Mucosa of gallbladder (tissue), 1 donor: Measurements from ENCODE around the gene NUCKS1. TPM values are rescaled to one million over a fixed set of nuclear protein-coding genes. Genes with fewer than 3 reads are reported as not detected.
A peak's percentile ranks its signal among the peaks of the same experiment; 100 is the strongest.

Experiments used
- DNase-seq: peaks from one replicate; pipeline ENCODE4 v3.0.0-alpha.2; 2020; ENCODE audit warnings: low spot score
- total RNA-seq: library from RNA; stranded (reverse); gene quantifications from one replicate; pipeline ENCODE4 v1.2.1, GENCODE V29; 2021
- donor health status: DM: no; HTN: no; CAD: no.

Gene NUCKS1
- total RNA-seq, 1 donor from 2014 or later: 133 TPM

GRCh38 chr1:205770618-205771017 is 20.6 kb upstream of the NUCKS1 start:
- no peak for DNase-seq

DNA sequence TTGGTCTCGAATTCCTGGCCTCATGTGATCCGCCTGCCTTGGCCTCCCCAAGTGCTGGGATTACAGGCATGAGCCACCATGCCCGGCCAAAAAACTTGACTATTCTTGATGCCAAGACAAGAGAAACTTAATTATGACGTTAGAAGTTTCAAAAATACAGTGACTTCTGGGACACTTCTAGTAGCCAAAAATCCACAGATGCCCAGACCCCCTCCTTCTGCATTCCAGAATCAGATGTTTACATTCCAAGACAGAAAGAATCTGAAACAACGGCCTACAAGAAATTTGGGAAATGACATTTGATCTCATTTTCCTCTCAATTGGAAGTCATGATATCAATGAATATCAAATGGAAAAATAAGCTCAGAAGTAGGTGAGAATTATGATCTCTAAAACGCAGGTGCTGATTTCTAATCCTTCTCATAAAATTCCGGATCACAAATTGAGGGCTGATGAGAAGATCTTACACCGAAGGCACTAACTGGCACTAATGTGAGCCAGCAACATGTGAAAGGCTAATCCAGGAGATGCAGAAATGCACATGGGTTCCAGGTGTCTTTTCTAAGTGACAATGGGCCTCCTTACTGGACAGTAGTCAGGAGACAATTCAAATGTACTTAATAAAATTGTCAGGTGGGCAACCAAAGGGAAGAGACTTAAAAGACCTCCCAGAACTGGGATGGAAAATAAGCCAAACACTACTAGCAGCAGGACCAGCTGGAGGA is 19.8 kb upstream of the NUCKS1 start:
- DNase-seq: no peak

DNA sequence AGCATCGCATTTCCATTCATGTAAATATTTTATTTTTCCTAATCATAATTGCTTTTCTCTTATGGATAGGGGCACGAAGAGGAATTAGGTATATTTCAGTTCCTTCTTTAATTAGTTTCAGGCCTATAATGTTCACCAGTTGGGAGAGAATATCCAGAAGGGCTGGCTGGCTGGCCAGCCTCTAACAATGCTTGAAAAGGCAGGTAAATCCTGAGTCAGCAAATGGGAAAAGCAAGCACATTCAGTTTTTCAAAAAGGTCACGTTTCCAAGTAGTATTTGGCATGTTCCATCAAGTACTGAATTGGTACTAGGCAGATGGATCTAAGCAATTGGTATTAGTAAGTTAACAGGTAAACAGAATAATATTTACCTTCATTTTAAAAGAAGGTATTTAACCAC is 17.3 kb upstream of the NUCKS1 start:
- no peak for DNase-seq

GRCh38 chr1:205766570-205766969 is 16.6 kb upstream of the NUCKS1 start:
- DNase-seq: no peak

DNA sequence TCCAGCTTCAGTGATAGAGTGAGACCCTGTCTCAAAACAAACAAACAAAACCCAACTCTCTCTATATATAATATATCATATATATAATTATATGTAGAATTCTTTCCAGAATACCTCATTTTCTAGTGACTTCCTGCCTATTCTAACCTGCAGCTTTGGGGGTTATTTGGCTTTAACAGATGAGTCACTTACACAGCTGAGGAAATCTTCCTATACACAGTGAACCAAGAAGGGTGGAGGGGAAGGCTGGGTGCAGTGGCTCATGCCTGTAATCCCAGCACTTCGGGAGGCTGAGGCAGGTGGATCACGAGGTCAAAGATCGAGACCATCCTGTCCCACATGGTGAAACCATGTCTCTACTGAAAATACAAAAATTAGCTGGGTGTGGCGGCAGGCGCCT is 16.1 kb upstream of the NUCKS1 start:
- DNase-seq: no peak

DNA sequence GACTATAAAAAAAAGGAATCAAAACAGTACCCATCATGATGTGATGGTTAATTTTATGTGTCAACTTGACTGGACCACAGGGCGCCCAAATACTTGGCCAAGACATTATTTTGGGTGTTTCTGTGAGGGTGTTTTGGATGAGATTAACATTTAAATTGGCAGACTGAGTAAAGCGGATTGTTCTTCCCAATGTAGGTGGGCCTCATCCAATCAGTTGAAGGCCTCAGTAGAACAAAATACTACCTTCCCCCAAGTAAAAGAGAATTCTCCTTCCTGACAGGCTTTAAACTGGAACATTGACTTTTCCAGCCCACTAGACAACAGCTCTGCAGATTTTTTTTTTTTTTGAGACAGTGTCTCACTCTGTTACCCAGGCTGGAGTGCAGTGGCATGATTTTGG is 14.6 kb upstream of the NUCKS1 start:
- no peak for DNase-seq

DNA sequence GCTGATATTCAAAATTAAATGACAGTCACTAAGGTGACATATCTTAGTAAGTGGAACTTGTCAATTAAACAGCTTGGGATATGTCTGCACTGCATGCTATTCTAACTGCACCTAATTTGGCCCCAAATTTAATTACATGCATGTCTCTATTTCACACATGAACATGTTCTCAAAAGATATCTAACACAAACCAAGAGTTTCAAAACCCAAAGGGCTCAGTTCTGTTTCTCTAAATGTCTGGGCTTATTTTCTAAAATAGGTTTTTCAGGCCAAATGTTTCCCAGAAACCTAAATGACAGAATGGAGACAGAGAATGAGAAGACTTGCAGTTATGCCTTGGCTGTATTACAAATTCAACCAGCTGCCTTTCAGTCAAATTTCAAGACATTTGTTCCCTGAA is 14.0 kb upstream of the NUCKS1 start:
- no peak for DNase-seq

DNA sequence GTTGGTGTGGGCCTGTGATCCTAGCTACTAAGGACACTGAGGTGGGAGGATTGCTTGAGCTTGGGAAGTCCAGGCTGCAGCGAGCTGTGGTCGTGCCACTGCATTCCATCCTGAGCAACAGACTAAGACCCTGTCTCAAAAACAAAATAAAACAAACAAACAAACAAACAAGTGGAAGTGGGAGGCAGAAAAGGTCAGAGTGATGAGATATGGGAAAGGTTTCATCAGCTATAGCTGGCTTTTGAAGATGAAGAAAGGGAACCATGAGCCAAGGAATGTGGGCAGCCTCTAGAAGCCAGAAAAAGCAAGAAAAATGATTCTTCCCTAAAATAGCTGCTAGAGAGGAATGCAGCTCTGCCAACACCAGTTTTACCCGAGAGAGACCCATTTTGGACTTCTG is 10.6 kb upstream of the NUCKS1 start:
- no peak for DNase-seq

- no peak for DNase-seq
Measured at GRCh38 chr1:205756552-205756951, 6.6 kb upstream of the NUCKS1 start.

DNA sequence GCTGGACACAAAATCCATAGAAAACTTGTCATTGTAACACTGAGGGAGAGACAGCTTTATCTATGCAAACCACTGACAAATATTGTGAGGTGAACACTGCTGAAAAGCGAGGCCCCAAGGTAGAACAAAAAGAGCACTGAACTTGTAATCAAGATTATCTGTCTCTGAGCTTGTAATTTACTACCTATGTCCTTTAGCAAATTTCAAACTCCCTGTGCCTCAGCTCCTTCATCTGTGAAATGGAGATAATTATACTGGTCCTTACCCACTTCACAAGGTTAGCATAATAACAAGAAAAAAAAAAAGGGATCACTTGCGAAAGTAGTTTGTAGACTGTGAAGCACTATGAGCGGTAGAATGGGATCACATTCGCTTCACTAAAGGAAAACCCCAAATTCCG is 4.9 kb upstream of the NUCKS1 start:
- no peak for DNase-seq

DNA sequence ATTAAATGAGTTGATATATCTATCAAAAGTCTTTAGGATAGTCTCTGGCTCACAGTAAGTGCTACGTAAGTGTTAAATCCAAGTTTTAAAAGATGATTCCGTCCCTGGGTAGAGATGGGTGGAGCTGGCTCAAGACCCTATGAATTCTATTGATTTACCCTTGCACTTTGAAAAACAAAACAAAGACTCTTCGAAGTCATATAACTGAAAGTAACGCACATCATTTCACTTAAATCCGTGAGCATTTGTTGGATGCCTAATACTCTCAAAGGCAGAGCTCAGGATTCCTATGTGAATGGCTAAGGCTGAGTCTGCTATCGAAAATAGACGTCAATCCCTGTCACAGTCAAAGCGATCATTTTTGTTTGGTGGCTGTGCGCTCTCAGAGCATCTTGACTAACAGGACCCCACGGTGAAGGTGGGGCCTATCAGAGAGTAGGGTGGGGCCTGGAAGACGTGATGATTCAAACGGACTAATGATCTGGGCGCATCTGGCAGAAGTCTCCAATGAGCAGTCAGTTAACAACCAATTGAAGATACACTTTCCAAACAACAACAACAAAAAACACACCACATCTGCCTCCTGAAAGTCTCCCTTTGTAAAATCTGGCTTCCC is 1.2 kb upstream of the NUCKS1 start:
- DNase-seq: no peak

- peak; percentile 95 for DNase-seq
Measured at GRCh38 chr1:205749234-205750137, 496 bp downstream of the NUCKS1 start.

DNA sequence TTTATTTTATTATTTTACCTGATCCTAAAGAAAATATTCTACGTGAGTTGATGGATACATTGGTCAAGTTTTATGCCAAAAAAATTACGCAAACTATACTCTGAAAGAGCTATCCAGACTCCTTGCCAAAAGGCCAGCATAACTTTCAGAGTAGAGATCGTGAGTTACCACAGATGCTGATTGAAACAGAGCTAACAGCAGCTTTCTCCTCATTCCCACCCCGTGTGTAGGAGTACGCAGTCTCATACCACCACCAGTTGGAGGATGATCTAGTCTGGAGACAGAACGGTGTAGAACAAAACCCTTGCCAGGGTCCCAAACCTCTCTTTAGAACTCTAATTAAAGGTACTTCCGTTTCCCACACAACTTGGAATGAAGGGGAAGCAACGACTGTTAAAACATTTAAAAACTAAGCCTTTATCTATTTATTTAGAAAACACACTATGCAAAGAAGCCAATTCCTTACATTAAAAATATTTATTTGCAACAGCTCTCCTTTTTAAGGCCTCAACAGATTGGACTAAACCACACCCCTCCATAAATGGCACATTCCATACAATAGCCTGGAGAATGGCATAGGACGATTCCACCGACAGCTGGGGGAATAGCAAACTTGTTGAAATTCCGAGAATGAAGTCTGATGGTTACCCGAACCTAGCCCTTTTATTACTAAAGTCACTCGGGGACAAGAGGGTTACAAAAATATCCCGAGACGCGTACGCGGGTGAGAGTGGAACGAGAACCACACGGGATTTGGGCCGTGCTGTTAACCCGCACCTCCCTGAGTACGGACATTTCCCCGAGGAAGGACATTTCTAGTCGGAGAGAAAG is 1.4 kb downstream of the NUCKS1 start:
- DNase-seq: peak; percentile 22

DNA sequence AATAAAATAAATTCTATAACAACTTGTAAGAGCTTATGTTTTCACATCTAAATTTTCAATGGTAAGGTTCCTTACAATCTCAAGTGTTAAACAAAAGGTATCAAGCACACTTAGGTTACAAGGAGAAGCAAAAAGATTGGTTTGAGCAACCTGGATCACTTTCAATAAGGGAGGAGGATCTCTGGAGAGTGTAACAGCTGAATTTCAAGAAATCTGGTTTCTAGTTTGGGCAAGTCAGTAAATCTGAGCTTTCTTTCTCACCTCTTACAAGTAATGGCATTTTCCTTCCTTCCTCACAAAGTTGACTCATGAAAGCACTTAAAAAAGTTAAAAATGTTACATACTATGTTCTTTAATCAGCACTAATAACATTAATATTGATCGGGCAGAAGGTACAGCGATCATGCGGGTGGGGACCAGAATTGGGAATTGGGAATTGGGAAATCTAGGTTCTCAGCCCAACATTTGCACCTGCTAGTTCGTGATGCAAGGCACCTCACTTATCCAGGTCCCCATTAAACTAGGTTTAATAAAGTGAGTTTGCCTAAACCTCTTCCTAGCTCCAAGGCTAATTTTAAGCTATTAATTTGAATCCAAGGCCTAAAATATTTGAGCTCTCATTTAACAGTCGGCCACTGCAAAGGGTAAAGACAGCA is 3.1 kb downstream of the NUCKS1 start:
- no peak for DNase-seq

- no peak for DNase-seq
Measured at GRCh38 chr1:205744403-205744802, 5.6 kb downstream of the NUCKS1 start.

DNA sequence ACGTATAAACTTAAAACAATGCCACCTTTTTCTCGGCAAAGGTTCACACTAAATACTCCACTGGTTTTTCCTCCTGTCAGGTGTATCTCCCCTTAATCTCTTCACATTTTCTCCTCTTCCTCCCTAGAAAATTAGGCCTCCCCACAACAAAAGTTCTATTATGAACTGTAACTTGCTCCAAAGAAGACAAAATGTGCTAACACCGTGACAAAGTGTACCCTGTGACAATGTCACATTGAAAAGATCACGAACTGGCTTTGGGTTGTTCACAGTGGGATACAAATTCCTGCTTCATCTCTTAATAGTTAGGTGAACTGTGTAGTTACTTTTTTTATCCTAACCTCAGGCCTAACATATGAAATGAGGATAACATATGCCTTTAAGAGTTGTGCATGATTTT is 6.0 kb downstream of the NUCKS1 start:
- DNase-seq: no peak

- no peak for DNase-seq
Measured at GRCh38 chr1:205741681-205742080, 8.3 kb downstream of the NUCKS1 start.

- no peak for DNase-seq
Measured at GRCh38 chr1:205739348-205740160, 10.4 kb downstream of the NUCKS1 start.

DNA sequence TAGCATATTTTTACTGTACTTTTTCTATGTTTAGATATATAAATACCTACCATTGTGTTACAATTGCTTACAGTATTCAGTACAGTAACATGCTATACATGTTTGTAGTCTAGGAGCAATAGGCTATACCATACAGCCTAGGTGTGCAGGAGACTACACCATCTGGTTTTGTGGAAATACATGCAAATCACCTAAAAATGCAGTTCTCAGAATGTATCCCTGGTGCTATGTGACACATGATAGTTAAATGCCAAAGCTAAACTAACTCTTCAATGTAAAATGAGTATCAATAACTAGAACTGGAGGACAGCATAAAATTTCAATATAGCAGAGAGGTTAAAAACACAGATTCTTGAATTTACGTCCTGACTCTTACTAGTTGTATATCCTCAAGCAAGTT is 14.8 kb downstream of the NUCKS1 start:
- no peak for DNase-seq

- DNase-seq: no peak
Measured at GRCh38 chr1:205733438-205734175, 16.4 kb downstream of the NUCKS1 start.
